ENCODE data around the gene ZNF263.

The ZNF263 gene

GRCh38 chr16:3328643-3329042 lies 45.4 kb downstream of the ZNF263 start:
- no peak for DNase-seq
